HepG2 (cell line): ENCODE measurements around the gene NBR1. TPM values are rescaled to one million over a fixed set of nuclear protein-coding genes. Genes with fewer than 3 reads are reported as not detected.
A peak's percentile ranks its signal among the peaks of the same experiment; 100 is the strongest.

Experiments
- BHLHE40 ChIP-seq: IDR thresholded peaks from 2 replicates; pipeline ENCODE4 v1.6.1; 2011; ENCODE audit warnings: low read length, improper control_type of control experiment
- BRCA1 ChIP-seq: sonication (generic); formaldehyde crosslinking; IDR thresholded peaks from 2 replicates; pipeline ENCODE4 v1.4.0; 2020; ENCODE audit warnings: missing genetic modification reagents
- CENPT ChIP-seq: sonication (generic); formaldehyde crosslinking; IDR thresholded peaks from 2 replicates; pipeline ENCODE4 v1.8.0; 2022; ENCODE audit warnings: low read depth, mild to moderate bottlenecking, moderate library complexity, missing genetic modification reagents
- JUN ChIP-seq: sonication (generic); formaldehyde crosslinking; IDR thresholded peaks from 2 replicates; pipeline ENCODE4 v1.4.0; 2020; ENCODE audit warnings: mild to moderate bottlenecking, missing genetic modification reagents
- NFIC ChIP-seq: IDR thresholded peaks from 2 replicates; pipeline ENCODE4 v1.6.1; 2012; ENCODE audit warnings: mild to moderate bottlenecking, low read length, inconsistent platforms
- RBM22 ChIP-seq: fragments of 200-400 bp; formaldehyde crosslinking; optimal IDR thresholded peaks from 2 replicates; pipeline ENCODE3; 2017; ENCODE audit warnings: mild to moderate bottlenecking, low read length, moderate library complexity
- RBM39 ChIP-seq: fragments of 200-400 bp; formaldehyde crosslinking; IDR thresholded peaks from one replicate; pipeline ENCODE4 v1.6.1; 2018; ENCODE audit warnings: antibody characterized with exemption, mild to moderate bottlenecking, low read depth, low read length; ENCODE audit not compliant: poor library complexity, severe bottlenecking
- RELA ChIP-seq: sonication (generic); formaldehyde crosslinking; IDR thresholded peaks from 2 replicates; pipeline ENCODE4 v1.4.0; 2020; ENCODE audit warnings: missing genetic modification reagents
- WIZ ChIP-seq: sonication (generic); formaldehyde crosslinking; IDR thresholded peaks from 2 replicates; pipeline ENCODE4 v1.5.1; 2020; ENCODE audit warnings: mild to moderate bottlenecking, missing genetic modification reagents
- ZBTB8A ChIP-seq: sonication (generic); formaldehyde crosslinking; IDR thresholded peaks from 2 replicates; pipeline ENCODE4 v1.4.0; 2020; ENCODE audit warnings: mild to moderate bottlenecking, low read depth, missing genetic modification reagents, borderline replicate concordance
- ZNF121 ChIP-seq: sonication (generic); formaldehyde crosslinking; IDR thresholded peaks from 2 replicates; pipeline ENCODE4 v1.5.0; 2020; ENCODE audit warnings: mild to moderate bottlenecking, missing genetic modification reagents
- ZNF292 ChIP-seq: sonication (generic); formaldehyde crosslinking; IDR thresholded peaks from 2 replicates; pipeline ENCODE4 v1.8.1; 2022; ENCODE audit warnings: mild to moderate bottlenecking, low read depth, missing genetic modification reagents, borderline replicate concordance
- ZNF549 ChIP-seq: sonication (generic); formaldehyde crosslinking; IDR thresholded peaks from 2 replicates; pipeline ENCODE4 v1.5.0; 2020; ENCODE audit warnings: missing genetic modification reagents
- ZNF569 ChIP-seq: sonication (generic); formaldehyde crosslinking; IDR thresholded peaks from 2 replicates; pipeline ENCODE4 v1.5.0; 2020; ENCODE audit warnings: mild to moderate bottlenecking, missing genetic modification reagents, moderate library complexity, borderline replicate concordance
- ZNF766 ChIP-seq: sonication (generic); formaldehyde crosslinking; IDR thresholded peaks from 2 replicates; pipeline ENCODE4 v1.5.0; 2020; ENCODE audit warnings: missing genetic modification reagents, borderline replicate concordance
- ZNF841 ChIP-seq: sonication (generic); formaldehyde crosslinking; IDR thresholded peaks from 2 replicates; pipeline ENCODE4 v1.8.1; 2023; ENCODE audit warnings: missing genetic modification reagents, borderline replicate concordance
- ZNF850 ChIP-seq: sonication (generic); formaldehyde crosslinking; conservative IDR thresholded peaks from 2 replicates; pipeline ENCODE4 v1.9.0; 2021; ENCODE audit warnings: mild to moderate bottlenecking, missing genetic modification reagents
- ZSCAN25 ChIP-seq: sonication (generic); formaldehyde crosslinking; IDR thresholded peaks from 2 replicates; pipeline ENCODE4 v1.8.0; 2022; ENCODE audit warnings: mild to moderate bottlenecking, missing genetic modification reagents
- polyA plus RNA-seq, 8 experiments: library from polyadenylated mRNA; depleted of rRNA in 3 of 8; stranded (reverse) in 7 of 8; unstranded in 1 of 8; fragments of >200 nt; fragmentation: Illumina TruSeq in 4 of 8; extraction: Trizol in 4 of 8; gene quantifications; 2 replicates each; pipeline versions ENCODE4 v1.2.1 to v1.2.3, GENCODE V29; 2011 to 2016; ENCODE audit warnings: low read depth in 4 of 8, missing spikeins in 1 of 8, mixed read lengths in 1 of 8; ENCODE audit not compliant: insufficient read depth in 1 of 8
- total RNA-seq, 5 experiments: library from RNA; depleted of rRNA; stranded (reverse); fragments of >200 nt; fragmentation: Illumina TruSeq; extraction: Trizol; gene quantifications; 2 replicates each; pipeline ENCODE4 v1.2.3, GENCODE V29; 2016; ENCODE audit warnings: low read depth in 1 of 5
- TF ChIP-seq, protein P1 (sequence below): sonication (generic); formaldehyde crosslinking; IDR thresholded peaks from 2 replicates; pipeline ENCODE4 v1.5.0; 2020; ENCODE audit warnings: mild to moderate bottlenecking, missing genetic modification reagents
- TF ChIP-seq, protein P2 (sequence below): sonication (generic); formaldehyde crosslinking; IDR thresholded peaks from 2 replicates; pipeline ENCODE4 v1.4.0; 2020; ENCODE audit warnings: mild to moderate bottlenecking, missing genetic modification reagents
- TF ChIP-seq, protein P3 (sequence below): sonication (generic); formaldehyde crosslinking; conservative IDR thresholded peaks from 2 replicates; pipeline ENCODE4 v1.4.0; 2020; ENCODE audit warnings: missing genetic modification reagents
- TF ChIP-seq, protein P4 (sequence below): sonication (generic); formaldehyde crosslinking; conservative IDR thresholded peaks from 2 replicates; pipeline ENCODE4 v1.8.0; 2022; ENCODE audit warnings: mild to moderate bottlenecking, moderate library complexity, missing genetic modification reagents

The NBR1 gene
- total and polyA plus RNA-seq, 2 of the 13 experiments (the other 11 are each of a cell fraction or from before 2014, with no cell fraction given): 51.7 to 121 TPM

DNA sequence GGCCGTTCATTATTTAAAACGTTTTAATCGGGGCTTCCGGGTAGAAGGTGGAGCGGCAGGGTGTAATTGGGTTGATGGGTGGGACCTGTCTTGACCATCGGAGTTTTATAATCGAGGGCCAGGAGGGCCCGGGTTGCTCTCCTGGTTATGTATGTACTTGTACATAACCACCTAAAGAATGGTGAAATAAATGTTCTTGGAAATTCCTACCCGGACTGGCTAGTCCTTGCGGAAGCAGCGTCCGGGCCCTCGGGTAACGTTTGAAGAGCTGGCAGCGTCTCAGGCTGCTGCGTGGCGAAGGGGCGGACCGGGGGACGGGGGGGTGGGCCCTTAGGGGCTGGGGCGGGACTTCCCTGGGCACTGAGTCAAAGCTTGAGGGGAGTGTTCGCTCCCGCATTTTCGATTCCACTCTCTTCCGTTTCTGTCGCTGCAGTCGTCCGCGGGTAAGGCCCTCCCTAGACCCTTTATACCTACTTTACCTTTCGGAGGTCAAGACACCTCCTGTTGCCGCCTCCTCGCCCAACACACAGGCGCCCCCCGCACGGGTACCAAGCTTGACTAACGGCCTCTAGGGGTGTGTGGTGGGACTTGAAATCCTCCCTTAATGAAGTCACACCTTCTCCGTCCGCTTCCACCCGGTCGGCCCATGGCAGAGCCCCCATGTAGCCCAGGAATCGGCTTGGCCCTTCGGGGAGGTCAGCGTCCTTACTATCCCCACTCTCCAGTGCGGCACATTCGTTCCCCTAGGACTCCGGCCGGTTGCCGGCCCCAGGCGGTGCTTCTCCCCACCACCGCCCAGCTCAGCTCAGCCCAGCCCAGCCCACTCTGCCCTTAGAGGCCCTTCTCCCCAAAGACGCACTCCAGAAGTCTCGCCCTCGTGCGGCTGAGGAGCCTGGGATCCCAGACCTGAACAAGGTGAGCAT, 40.7 kb downstream of the NBR1 start, which contains the start of gene TMEM106A (continued):
- TF ChIP-seq, protein P1, sequence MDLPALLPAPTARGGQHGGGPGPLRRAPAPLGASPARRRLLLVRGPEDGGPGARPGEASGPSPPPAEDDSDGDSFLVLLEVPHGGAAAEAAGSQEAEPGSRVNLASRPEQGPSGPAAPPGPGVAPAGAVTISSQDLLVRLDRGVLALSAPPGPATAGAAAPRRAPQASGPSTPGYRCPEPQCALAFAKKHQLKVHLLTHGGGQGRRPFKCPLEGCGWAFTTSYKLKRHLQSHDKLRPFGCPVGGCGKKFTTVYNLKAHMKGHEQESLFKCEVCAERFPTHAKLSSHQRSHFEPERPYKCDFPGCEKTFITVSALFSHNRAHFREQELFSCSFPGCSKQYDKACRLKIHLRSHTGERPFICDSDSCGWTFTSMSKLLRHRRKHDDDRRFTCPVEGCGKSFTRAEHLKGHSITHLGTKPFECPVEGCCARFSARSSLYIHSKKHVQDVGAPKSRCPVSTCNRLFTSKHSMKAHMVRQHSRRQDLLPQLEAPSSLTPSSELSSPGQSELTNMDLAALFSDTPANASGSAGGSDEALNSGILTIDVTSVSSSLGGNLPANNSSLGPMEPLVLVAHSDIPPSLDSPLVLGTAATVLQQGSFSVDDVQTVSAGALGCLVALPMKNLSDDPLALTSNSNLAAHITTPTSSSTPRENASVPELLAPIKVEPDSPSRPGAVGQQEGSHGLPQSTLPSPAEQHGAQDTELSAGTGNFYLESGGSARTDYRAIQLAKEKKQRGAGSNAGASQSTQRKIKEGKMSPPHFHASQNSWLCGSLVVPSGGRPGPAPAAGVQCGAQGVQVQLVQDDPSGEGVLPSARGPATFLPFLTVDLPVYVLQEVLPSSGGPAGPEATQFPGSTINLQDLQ (CRISPR knock-in tag): no peak
- TF ChIP-seq, protein P2, sequence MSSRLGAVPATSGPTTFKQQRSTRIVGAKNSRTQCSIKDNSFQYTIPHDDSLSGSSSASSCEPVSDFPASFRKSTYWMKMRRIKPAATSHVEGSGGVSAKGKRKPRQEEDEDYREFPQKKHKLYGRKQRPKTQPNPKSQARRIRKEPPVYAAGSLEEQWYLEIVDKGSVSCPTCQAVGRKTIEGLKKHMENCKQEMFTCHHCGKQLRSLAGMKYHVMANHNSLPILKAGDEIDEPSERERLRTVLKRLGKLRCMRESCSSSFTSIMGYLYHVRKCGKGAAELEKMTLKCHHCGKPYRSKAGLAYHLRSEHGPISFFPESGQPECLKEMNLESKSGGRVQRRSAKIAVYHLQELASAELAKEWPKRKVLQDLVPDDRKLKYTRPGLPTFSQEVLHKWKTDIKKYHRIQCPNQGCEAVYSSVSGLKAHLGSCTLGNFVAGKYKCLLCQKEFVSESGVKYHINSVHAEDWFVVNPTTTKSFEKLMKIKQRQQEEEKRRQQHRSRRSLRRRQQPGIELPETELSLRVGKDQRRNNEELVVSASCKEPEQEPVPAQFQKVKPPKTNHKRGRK: peak; percentile 79; the same call in 1 of the 2 replicates
- no peak for TF ChIP-seq ZNF569 (CRISPR knock-in tag)
- peak; percentile 44 for TF ChIP-seq ZSCAN25 (CRISPR knock-in tag)
- no peak for TF ChIP-seq ZNF850 (CRISPR knock-in tag)
- TF ChIP-seq, protein P3, sequence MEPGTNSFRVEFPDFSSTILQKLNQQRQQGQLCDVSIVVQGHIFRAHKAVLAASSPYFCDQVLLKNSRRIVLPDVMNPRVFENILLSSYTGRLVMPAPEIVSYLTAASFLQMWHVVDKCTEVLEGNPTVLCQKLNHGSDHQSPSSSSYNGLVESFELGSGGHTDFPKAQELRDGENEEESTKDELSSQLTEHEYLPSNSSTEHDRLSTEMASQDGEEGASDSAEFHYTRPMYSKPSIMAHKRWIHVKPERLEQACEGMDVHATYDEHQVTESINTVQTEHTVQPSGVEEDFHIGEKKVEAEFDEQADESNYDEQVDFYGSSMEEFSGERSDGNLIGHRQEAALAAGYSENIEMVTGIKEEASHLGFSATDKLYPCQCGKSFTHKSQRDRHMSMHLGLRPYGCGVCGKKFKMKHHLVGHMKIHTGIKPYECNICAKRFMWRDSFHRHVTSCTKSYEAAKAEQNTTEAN (CRISPR knock-in tag): 0 out of 2 replicates have a peak, but pooled peaks have one; percentile 27
- no peak for TF ChIP-seq ZNF549
- no peak for TF ChIP-seq ZNF121 (CRISPR knock-in tag)
- TF ChIP-seq CENPT (CRISPR knock-in tag): no peak
- no peak for TF ChIP-seq RBM39
- no peak for TF ChIP-seq RELA
- TF ChIP-seq, protein P4, sequence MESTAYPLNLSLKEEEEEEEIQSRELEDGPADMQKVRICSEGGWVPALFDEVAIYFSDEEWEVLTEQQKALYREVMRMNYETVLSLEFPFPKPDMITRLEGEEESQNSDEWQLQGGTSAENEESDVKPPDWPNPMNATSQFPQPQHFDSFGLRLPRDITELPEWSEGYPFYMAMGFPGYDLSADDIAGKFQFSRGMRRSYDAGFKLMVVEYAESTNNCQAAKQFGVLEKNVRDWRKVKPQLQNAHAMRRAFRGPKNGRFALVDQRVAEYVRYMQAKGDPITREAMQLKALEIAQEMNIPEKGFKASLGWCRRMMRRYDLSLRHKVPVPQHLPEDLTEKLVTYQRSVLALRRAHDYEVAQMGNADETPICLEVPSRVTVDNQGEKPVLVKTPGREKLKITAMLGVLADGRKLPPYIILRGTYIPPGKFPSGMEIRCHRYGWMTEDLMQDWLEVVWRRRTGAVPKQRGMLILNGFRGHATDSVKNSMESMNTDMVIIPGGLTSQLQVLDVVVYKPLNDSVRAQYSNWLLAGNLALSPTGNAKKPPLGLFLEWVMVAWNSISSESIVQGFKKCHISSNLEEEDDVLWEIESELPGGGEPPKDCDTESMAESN (CRISPR knock-in tag): peak; percentile 90
- TF ChIP-seq BRCA1 (CRISPR knock-in tag): 0 out of 2 replicates have a peak, but pooled peaks have one; percentile 73
- TF ChIP-seq BHLHE40: no peak
- no peak for TF ChIP-seq ZNF766
- no peak for TF ChIP-seq ZNF841 (CRISPR knock-in tag)
- peak; percentile 85 for TF ChIP-seq RBM22
- 0 out of 2 replicates have a peak, but pooled peaks have one; percentile 36 for TF ChIP-seq WIZ (CRISPR knock-in tag)
- no peak for TF ChIP-seq ZNF292 (CRISPR knock-in tag)
- TF ChIP-seq ZBTB8A (CRISPR knock-in tag): no peak
- no peak for TF ChIP-seq JUN (CRISPR knock-in tag)
- TF ChIP-seq NFIC: 0 out of 2 replicates have a peak, but pooled peaks have one; percentile 4
